DOHH2 (cell line): Measurements from ENCODE around the gene TAF5L.

ENCODE experiments used
- EZH2phosphoT487 ChIP-seq: fragments of 200-600 bp; sonication (generic); IDR thresholded peaks from 2 replicates; pipeline ENCODE4 v1.6.1; 2017; ENCODE audit warnings: borderline replicate concordance, mild to moderate bottlenecking, antibody characterized with exemption, low read length, moderate library complexity, mixed read lengths
- TF ChIP-seq, protein P1 (sequence below): fragments of 200-600 bp; sonication (generic); IDR thresholded peaks from one replicate; pipeline ENCODE4 v1.5.1; 2014; ENCODE audit warnings: antibody characterized with exemption, mild to moderate bottlenecking, low read depth, low read length; ENCODE audit not compliant: poor library complexity, severe bottlenecking

DNA sequence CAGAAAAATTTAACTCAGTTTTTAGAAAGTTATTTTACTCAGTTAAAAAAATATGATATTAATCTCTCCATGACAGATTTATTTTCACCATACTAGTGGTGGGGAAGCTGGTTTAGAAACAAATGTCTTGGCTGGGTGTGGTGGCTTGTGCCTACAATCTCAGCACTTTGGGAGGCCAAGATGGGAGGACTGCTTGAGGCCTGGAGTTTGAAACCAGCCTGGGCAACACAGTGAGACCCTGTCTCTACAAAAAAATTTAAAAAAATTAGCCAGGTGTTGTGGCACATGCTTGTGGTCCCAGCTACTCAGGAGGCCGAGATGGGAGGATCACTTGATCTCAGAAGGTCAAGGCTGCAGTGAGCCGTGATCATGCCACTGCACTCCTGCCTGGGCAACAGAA is 17.3 kb downstream of the TAF5L start:
- TF ChIP-seq, protein P1, sequence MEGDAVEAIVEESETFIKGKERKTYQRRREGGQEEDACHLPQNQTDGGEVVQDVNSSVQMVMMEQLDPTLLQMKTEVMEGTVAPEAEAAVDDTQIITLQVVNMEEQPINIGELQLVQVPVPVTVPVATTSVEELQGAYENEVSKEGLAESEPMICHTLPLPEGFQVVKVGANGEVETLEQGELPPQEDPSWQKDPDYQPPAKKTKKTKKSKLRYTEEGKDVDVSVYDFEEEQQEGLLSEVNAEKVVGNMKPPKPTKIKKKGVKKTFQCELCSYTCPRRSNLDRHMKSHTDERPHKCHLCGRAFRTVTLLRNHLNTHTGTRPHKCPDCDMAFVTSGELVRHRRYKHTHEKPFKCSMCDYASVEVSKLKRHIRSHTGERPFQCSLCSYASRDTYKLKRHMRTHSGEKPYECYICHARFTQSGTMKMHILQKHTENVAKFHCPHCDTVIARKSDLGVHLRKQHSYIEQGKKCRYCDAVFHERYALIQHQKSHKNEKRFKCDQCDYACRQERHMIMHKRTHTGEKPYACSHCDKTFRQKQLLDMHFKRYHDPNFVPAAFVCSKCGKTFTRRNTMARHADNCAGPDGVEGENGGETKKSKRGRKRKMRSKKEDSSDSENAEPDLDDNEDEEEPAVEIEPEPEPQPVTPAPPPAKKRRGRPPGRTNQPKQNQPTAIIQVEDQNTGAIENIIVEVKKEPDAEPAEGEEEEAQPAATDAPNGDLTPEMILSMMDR, result no peak
- TF ChIP-seq EZH2phosphoT487, result no peak
